ENCODE measurements around the gene SLC44A2.

The SLC44A2 gene

DNA sequence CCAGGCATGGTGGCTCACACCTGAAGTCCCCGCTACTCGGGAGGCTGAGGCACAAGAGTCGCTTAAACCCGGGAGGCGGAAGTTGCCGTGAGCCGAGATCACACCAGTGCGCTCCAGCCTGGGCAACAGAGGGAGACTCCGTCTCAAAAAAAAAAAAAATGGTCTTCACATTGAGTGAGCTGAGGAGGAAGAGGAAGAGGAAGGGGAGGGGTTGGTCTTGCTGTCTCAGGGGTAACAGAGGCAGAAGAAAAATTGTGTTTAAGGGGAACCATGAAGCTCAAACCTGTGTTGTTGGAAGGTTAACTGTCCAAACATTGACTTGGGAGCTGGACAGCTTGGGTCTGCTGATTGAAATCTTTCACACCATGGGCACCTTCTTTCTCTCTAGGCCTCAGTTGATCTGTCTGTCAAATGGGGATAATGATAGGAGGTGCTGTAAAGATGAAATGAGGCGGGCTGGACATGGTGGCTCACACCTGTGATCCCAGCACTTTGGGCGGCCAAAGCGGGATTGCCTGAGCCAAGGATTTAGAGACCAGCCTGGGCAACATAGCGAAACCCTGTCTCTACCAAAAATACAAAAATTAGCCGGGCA, 9.8 kb upstream of the SLC44A2 start:
- DNase-seq (ENCODE audit: low read depth in 2 of 2, low spot score in 1 of 2): no peak

- DNase-seq (ENCODE audit: low read depth in 2 of 2, low spot score in 1 of 2): no peak
These were observed 7.8 kb upstream of the SLC44A2 start for GRCh38 chr19:10617409-10618121.

DNA sequence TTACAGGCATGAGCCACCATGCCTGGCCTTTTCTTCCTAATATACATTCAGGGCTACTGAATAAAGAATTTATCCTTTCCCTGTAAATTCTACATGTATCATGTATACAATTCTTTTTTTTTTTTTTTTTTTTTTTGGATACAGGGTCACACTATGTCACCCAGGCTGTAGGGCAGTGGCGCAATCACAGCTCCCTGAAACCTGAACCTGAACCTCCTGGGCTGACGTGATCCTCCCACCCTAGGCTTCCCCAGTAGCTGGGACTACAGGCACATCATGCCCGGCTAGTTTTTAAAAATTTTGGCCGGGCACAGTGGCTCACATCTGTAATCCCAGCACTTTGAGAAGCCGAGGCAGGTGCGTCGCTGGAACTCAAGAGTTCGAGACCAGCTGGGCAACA, 6.5 kb upstream of the SLC44A2 start:
- no peak for DNase-seq (ENCODE audit: low read depth in 2 of 2, low spot score in 1 of 2)

GRCh38 chr19:10620786-10621185, 4.6 kb upstream of the SLC44A2 start:
- no peak for DNase-seq (ENCODE audit: low read depth in 2 of 2, low spot score in 1 of 2)

DNA sequence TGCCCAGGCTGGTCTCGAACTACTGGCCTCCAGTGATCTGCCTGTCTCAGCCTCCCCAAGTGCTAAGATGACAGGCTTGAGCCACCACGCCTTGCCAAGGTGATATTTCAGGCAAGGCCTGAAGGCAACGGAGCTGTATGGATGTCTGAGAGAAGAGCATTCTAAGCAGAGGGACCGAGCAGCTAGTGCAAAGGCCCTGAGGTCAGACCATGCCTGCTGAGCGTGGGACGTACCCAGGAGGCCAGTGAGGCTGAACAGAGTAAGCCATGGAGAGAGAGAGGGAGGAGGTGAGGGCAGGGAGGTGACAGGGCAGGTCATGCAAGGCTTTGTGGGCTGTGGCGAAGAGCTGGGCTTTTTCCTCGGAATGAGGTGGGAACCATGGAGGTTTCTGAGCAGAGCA, 3.4 kb upstream of the SLC44A2 start:
- DNase-seq (ENCODE audit: low read depth in 2 of 2, low spot score in 1 of 2): no peak

- no peak for DNase-seq (ENCODE audit: low read depth in 2 of 2, low spot score in 1 of 2)
These were observed 768 bp upstream of the SLC44A2 start for GRCh38 chr19:10624585-10624984.

- no peak for DNase-seq (ENCODE audit: low read depth in 2 of 2, low spot score in 1 of 2)
These were observed 397 bp downstream of the SLC44A2 start for GRCh38 chr19:10625762-10626138.

DNA sequence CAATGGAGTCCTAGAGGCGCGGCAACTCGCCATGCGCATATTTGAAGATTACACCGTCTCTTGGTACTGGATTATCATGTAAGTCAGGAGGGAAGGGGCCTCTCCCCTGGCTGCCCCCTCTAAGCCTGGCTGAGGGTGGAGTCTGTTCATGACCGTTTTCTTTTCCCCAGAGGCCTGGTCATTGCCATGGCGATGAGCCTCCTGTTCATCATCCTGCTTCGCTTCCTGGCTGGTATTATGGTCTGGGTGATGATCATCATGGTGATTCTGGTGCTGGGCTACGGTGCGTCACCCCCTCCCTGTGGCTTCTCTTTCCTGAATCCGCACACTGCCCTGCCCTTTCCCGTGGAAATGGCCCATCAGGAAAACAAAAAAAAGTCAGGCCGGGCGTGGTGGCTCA, 6.5 kb downstream of the SLC44A2 start:
- no peak for DNase-seq (ENCODE audit: low read depth in 2 of 2, low spot score in 1 of 2)

- DNase-seq (ENCODE audit: low read depth in 2 of 2, low spot score in 1 of 2): no peak
These were observed 9.1 kb downstream of the SLC44A2 start for GRCh38 chr19:10634430-10634829.

DNA sequence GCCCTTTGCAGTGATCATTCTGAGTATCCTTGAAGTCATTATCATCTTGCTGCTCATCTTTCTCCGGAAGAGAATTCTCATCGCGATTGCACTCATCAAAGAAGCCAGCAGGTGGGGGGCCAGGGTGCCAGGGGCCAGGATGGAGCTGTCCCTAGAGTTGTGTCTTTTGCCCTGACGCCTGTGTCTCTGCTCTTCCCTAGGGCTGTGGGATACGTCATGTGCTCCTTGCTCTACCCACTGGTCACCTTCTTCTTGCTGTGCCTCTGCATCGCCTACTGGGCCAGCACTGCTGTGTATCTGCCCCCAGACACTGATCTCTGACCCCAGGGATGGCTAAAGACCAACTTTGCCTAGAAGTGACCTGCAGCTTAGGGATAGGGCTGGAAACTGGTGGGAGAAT, 9.6 kb downstream of the SLC44A2 start:
- no peak for DNase-seq (ENCODE audit: low read depth in 2 of 2, low spot score in 1 of 2)

GRCh38 chr19:10636304-10636972, 11.1 kb downstream of the SLC44A2 start:
- no peak for DNase-seq (ENCODE audit: low read depth in 2 of 2, low spot score in 1 of 2)

DNA sequence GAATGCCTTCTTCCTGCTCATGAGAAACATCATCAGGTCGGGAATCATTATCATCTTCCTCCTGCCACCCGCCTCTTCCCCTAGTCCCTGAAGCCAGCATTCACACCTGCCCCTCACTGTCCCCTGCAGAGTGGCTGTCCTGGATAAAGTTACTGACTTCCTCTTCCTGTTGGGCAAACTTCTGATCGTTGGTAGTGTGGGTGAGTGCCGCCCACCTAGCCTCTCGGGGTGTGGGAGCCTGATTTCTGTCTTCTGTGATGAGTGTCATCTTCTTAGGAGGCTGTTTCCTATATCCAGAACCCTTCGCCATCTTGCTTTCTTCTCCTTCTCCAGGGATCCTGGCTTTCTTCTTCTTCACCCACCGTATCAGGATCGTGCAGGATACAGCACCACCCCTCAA, 12.5 kb downstream of the SLC44A2 start:
- DNase-seq (ENCODE audit: low read depth in 2 of 2, low spot score in 1 of 2): no peak

- DNase-seq (ENCODE audit: low read depth in 2 of 2, low spot score in 1 of 2): no peak
These were observed 14.5 kb downstream of the SLC44A2 start for GRCh38 chr19:10639836-10640235.

GRCh38 chr19:10640361-10640760, 15.0 kb downstream of the SLC44A2 start:
- DNase-seq (ENCODE audit: low read depth in 2 of 2, low spot score in 1 of 2): no peak

DNA sequence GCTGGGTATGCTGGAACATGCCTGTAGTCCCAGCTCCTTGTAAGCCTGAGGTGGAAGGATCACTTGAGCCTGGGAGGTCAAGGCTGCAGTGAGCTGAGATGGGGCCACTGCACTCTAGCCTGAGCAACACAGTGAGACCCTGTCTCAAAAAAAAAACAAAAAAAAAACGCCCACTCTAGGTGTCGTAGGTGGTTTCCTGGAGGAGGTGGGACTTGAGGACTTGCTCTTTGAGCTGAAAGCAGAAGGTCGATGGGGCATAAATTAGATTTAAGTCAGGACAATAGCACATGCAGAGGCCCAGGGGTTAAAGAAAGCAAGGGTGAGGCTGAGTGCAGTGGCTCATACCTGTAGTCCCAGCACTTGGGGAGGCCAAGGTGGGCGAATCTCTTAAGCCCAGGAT, 15.9 kb downstream of the SLC44A2 start:
- DNase-seq (ENCODE audit: low read depth in 2 of 2, low spot score in 1 of 2): no peak

- DNase-seq (ENCODE audit: low read depth in 2 of 2, low spot score in 1 of 2): no peak
These were observed 17.3 kb downstream of the SLC44A2 start for GRCh38 chr19:10642473-10643171.

- DNase-seq (ENCODE audit: low read depth in 2 of 2, low spot score in 1 of 2): no peak
These were observed 18.0 kb downstream of the SLC44A2 start for GRCh38 chr19:10643172-10643967.

GRCh38 chr19:10643968-10644259, 18.6 kb downstream of the SLC44A2 start:
- no peak for DNase-seq (ENCODE audit: low read depth in 2 of 2, low spot score in 1 of 2)

DNA sequence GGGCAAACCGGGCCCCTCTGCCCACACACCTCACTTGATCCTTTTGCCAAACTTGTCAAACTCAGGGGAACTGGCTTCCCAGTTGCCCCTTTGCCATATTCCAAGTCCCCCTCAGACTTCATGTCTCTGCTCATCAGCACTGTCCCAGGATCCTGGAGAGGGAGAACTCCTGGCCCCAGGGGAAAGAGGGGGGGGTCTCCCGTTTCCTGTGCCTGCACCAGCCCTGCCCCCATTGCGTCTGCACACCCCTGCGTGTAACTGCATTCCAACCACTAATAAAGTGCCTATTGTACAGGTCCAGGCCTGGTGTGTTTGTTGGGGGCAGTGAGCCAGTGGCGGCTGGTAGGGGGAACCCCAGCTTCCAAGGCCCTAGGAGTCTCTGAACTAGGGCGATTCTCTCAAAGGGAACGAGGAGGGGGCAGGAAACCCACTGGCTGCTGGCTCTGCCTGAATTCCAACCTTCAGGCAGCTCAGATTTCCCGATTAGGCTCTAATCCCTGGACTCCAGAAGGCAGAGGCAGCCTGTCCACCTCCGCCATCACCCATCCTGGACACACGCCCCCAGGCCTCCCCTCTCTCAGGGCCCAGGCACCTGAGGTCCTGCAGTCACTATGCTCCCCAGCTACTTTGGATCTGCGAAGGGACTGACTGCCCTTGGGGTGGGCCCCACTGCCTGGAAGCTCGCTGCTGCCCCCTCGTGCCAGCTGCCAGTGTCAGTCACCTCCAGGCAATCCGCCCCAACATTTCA, 19.1 kb downstream of the SLC44A2 start:
- peak; percentile 68 to 76 for DNase-seq (ENCODE audit: low read depth in 2 of 2, low spot score in 1 of 2)

GRCh38 chr19:10646456-10647159, 21.3 kb downstream of the SLC44A2 start:
- no peak for DNase-seq (ENCODE audit: low read depth in 2 of 2, low spot score in 1 of 2)
